SK-N-MC (cell line): ENCODE measurements around the gene CRYBG2.

Source experiments
- DNase-seq: peaks from one replicate; pipeline ENCODE4 v3.0.0-alpha.2; 2011; ENCODE audit warnings: low read depth, low spot score
- H3K27ac ChIP-seq: fragments of 200-600 bp; sonication (generic); 2 replicates; pipeline ENCODE4 v1.5.1; 2016; ENCODE audit warnings: mixed run types
- H3K36me3 ChIP-seq: fragments of 200-600 bp; sonication (generic); 2 replicates; pipeline ENCODE4 v1.6.1; 2017; ENCODE audit warnings: antibody characterized with exemption, low read length, mixed read lengths; ENCODE audit not compliant: insufficient read depth
- H3K4me3 ChIP-seq: fragments of 200-600 bp; sonication (generic); 2 replicates; pipeline ENCODE4 v1.5.1; 2016
- H3K9ac ChIP-seq: fragments of 200-600 bp; sonication (generic); 2 replicates; pipeline ENCODE4 v1.8.0; 2017; ENCODE audit warnings: mixed run types, mixed read lengths; ENCODE audit not compliant: insufficient read length
- H3K9me3 ChIP-seq: fragments of 200-600 bp; sonication (generic); 2 replicates; pipeline ENCODE4 v1.6.1; 2017; ENCODE audit warnings: low read depth, mild to moderate bottlenecking, antibody characterized with exemption, low read length, moderate library complexity, mixed read lengths
- EZH2 ChIP-seq: fragments of 200-600 bp; sonication (generic); IDR thresholded peaks from one replicate; pipeline ENCODE4 v1.6.1; 2017; ENCODE audit warnings: antibody characterized with exemption
- FOXP2 ChIP-seq: optimal IDR thresholded peaks from 2 replicates; pipeline ENCODE3; 2011; ENCODE audit warnings: mild to moderate bottlenecking, moderate library complexity; ENCODE audit not compliant: insufficient read depth; ENCODE audit errors: extremely low read length, control extremely low read depth
- POLR2AphosphoS5 ChIP-seq: IDR thresholded peaks from 2 replicates; pipeline ENCODE4 v1.6.1; 2012; ENCODE audit warnings: mild to moderate bottlenecking, low read depth, low read length, borderline replicate concordance

CRYBG2 gene

DNA sequence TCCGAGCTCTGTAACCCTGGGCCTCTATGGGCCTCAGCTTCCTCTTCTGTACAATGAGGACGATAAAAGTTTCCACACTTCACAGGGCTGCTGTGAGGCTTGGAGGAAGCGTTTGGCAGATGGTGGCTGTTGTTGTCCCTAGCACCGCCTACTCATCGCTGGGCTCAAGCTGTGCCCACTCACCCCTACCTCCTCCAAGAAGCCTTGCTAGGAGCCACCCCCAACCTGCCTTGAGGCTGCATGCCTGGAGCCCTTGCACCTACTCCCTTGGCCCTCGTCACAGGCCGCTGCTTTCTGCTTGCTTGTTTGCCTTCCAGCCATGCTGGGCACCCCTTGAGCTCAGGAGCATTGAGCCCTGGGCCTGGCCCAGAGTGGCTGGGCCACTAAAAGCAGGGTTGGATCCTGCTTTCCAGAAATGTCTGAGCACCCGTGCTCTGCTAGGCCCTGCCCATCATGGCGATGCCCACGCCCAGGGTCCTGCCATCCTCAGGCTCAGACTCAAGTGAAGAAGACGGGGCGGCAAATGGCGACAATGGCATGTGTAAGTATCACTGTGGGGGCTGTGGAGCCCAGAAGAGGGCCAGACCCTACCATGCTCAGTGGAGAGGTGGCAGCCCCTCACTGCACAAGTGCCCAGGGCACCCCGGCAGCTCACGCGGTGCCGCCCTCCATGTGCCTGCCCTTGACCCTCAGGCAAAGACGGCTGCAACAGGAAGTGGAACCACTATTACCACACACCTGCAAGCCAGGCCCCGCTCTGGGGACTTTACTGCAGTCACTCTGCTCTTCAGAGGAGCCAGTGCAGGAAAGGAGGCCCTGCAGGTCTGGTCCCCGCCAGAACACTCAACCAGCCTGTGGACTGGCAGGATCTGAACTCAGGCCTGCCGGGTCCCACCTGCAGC is 64.5 kb downstream of the CRYBG2 start:
- no peak overlapping the region for H3K27ac ChIP-seq
- no peak for TF ChIP-seq EZH2
- no peak for TF ChIP-seq FOXP2
- TF ChIP-seq POLR2AphosphoS5 = no peak
- H3K9ac ChIP-seq = no peak overlapping the region
- H3K4me3 ChIP-seq = no peak overlapping the region
- no peak for DNase-seq
- no peaks in the 10 kb centered on the region for H3K36me3 ChIP-seq
- no peaks in the 10 kb centered on the region for H3K9me3 ChIP-seq

- DNase-seq = no peak
- H3K36me3 ChIP-seq = no peaks in the 10 kb centered on the region
- TF ChIP-seq POLR2AphosphoS5 (no peak), EZH2 (no peak), FOXP2 (no peak)
- H3K9ac ChIP-seq = no peak overlapping the region
- no peak overlapping the region for H3K4me3 ChIP-seq
- H3K27ac ChIP-seq = no peak overlapping the region
- H3K9me3 ChIP-seq = no peaks in the 10 kb centered on the region
Observed at GRCh38 chr1:26288311-26288941, 65.5 kb downstream of the CRYBG2 start.

DNA sequence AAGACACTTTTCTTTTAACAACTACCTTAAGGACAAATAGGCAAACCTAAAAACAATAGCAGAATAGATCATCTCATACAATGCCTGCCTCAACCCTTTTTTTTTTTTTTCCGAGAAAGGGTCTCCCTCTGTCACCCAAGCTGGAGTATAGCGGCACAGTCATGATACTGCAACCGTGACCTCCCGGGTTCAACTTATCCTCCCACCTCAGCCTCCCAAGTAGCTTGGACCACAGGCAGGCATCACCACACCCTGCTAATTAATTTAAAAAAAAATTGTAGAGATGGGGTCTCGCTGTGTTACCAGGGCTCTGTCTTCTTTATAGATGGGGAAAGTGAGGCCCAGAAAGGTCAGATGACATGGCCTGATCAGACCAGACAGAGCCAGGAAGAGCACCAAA is 66.1 kb downstream of the CRYBG2 start:
- Histone ChIP-seq H3K27ac (no peak overlapping the region), H3K36me3 (no peaks in the 10 kb centered on the region), H3K9me3 (no peaks in the 10 kb centered on the region), H3K9ac (no peak overlapping the region), H3K4me3 (no peak overlapping the region)
- TF ChIP-seq EZH2 (no peak), FOXP2 (no peak), POLR2AphosphoS5 (no peak)
- no peak for DNase-seq

- Histone ChIP-seq H3K4me3 (no peak overlapping the region), H3K9me3 (no peaks in the 10 kb centered on the region), H3K9ac (no peak overlapping the region), H3K27ac (no peak overlapping the region), H3K36me3 (no peaks in the 10 kb centered on the region)
- no peak for DNase-seq
- TF ChIP-seq POLR2AphosphoS5 (no peak), FOXP2 (no peak), EZH2 (no peak)
Observed at GRCh38 chr1:26287033-26287711, 66.8 kb downstream of the CRYBG2 start.

- no peak for DNase-seq
- no peak overlapping the region for H3K4me3 ChIP-seq
- no peaks in the 10 kb centered on the region for H3K9me3 ChIP-seq
- TF ChIP-seq FOXP2 (no peak), POLR2AphosphoS5 (no peak), EZH2 (no peak)
- no peak overlapping the region for H3K27ac ChIP-seq
- H3K36me3 ChIP-seq = no peaks in the 10 kb centered on the region
- H3K9ac ChIP-seq = no peak overlapping the region
Observed at GRCh38 chr1:26286064-26286416, 67.9 kb downstream of the CRYBG2 start.

DNA sequence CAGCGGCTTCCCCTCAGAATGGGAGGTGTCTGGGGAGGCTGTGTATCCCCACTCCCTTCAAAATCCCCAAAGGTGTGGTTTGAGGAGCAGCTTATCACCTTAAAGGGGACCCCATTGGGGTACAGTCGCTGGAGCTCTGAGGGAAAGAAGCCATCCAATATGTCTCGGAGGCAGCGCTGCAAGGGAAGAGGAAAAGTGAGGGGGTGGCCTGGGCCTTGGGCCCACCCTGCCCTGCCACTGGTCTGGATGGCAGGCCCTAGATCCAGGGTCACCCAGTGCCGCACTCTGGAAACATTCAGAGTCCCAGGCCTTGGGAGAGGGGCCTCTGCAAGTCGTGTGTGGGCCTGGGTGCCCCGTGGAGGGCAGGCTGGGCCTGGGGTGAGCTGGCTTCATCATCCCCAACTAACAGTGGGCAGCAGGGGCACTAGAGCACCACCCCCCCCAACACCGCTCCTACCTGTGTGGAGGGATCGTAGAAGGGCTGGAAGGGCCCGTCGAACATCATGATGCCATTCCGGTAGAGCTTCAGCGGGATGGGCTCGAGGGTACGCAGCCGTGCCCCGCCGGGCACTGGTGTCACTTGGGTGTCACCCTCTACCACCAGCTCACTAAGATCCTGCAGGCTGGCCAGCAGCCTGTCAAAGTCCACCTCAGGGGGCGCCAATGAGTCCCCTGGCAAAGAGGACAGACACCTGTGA is 68.4 kb downstream of the CRYBG2 start:
- TF ChIP-seq EZH2 (no peak), FOXP2 (no peak), POLR2AphosphoS5 (no peak)
- H3K9ac ChIP-seq = no peak overlapping the region
- no peaks in the 10 kb centered on the region for H3K9me3 ChIP-seq
- H3K36me3 ChIP-seq = no peaks in the 10 kb centered on the region
- H3K27ac ChIP-seq = no peak overlapping the region
- DNase-seq = no peak
- H3K4me3 ChIP-seq = no peak overlapping the region

GRCh38 chr1:26284597-26285347 is 69.2 kb downstream of the CRYBG2 start:
- TF ChIP-seq EZH2 = no peak
- TF ChIP-seq POLR2AphosphoS5 = no peak
- no peak for TF ChIP-seq FOXP2
- H3K4me3 ChIP-seq = no peak overlapping the region
- H3K9me3 ChIP-seq = no peaks in the 10 kb centered on the region
- DNase-seq = no peak
- no peaks in the 10 kb centered on the region for H3K36me3 ChIP-seq
- H3K9ac ChIP-seq = no peak overlapping the region
- H3K27ac ChIP-seq = no peak overlapping the region
